Measurements from ENCODE around the gene PTPRT.

Gene PTPRT

GRCh38 chr20:42461291-42461690 lies 728.4 kb downstream of the PTPRT start:
- H3K9ac ChIP-seq (ENCODE audit: low read length): no peak overlapping the region
- H3K27me3 ChIP-seq (replicated peaks; ENCODE audit: insufficient read depth, low read length): no peaks in the 10 kb centered on the region
- no peaks in the 10 kb centered on the region for H3K79me2 ChIP-seq (ENCODE audit: low read length)
- no peaks in the 10 kb centered on the region for H3K4me1 ChIP-seq (ENCODE audit: low read length)
- H3K9me3 ChIP-seq (replicated peaks; ENCODE audit: insufficient read depth, low read length): no peaks in the 10 kb centered on the region
- no peaks in the 10 kb centered on the region for H3F3A ChIP-seq (ENCODE audit: insufficient read depth, low read length)
- no peak for DNase-seq
- no peaks in the 10 kb centered on the region for H3K9me2 ChIP-seq (replicated peaks; ENCODE audit: insufficient read depth, low read length)
- H3K4me2 ChIP-seq (ENCODE audit: low read depth, low read length): no peak overlapping the region
- no peak overlapping the region for H2AFZ ChIP-seq (ENCODE audit: low read length)
- H3K27ac ChIP-seq (ENCODE audit: low read length): no peak overlapping the region
- H3K4me3 ChIP-seq (ENCODE audit: low read length): no peak overlapping the region
- no peaks in the 10 kb centered on the region for H3K36me3 ChIP-seq (replicated peaks; ENCODE audit: insufficient read depth, low read length)
- TF ChIP-seq CTCF (IDR thresholded peaks at IDR 0.05; ENCODE audit: low read length): no peak
- TF ChIP-seq EZH2phosphoT487 (IDR thresholded peaks at IDR 0.05; ENCODE audit: low read length): no peak
- no peak for TF ChIP-seq EZH2 (optimal IDR thresholded peaks at IDR 0.05; ENCODE audit: low read depth, low read length)
- no peaks in the 10 kb centered on the region for H4K20me1 ChIP-seq (ENCODE audit: insufficient read depth, low read length)

- Histone ChIP-seq H3K27me3 (replicated peaks; ENCODE audit: insufficient read depth, low read length) (no peaks in the 10 kb centered on the region), H3K9ac (ENCODE audit: low read length) (no peak overlapping the region), H3K36me3 (replicated peaks; ENCODE audit: insufficient read depth, low read length) (no peaks in the 10 kb centered on the region), H3K9me3 (replicated peaks; ENCODE audit: insufficient read depth, low read length) (no peaks in the 10 kb centered on the region), H2AFZ (ENCODE audit: low read length) (no peak overlapping the region), H3K79me2 (ENCODE audit: low read length) (no peaks in the 10 kb centered on the region), H3K4me1 (ENCODE audit: low read length) (no peaks in the 10 kb centered on the region), H3K27ac (ENCODE audit: low read length) (no peak overlapping the region), H3K4me3 (ENCODE audit: low read length) (no peak overlapping the region), H4K20me1 (ENCODE audit: insufficient read depth, low read length) (no peaks in the 10 kb centered on the region), H3F3A (ENCODE audit: insufficient read depth, low read length) (no peaks in the 10 kb centered on the region), H3K4me2 (ENCODE audit: low read depth, low read length) (no peak overlapping the region), H3K9me2 (replicated peaks; ENCODE audit: insufficient read depth, low read length) (no peaks in the 10 kb centered on the region)
- DNase-seq: no peak
- TF ChIP-seq EZH2phosphoT487 (IDR thresholded peaks at IDR 0.05; ENCODE audit: low read length) (no peak), CTCF (IDR thresholded peaks at IDR 0.05; ENCODE audit: low read length) (no peak), EZH2 (optimal IDR thresholded peaks at IDR 0.05; ENCODE audit: low read depth, low read length) (no peak)
Measured at GRCh38 chr20:42447270-42447669, 742.4 kb downstream of the PTPRT start.

GRCh38 chr20:42444799-42445198 lies 744.9 kb downstream of the PTPRT start:
- H3K9me3 ChIP-seq (replicated peaks; ENCODE audit: insufficient read depth, low read length): no peaks in the 10 kb centered on the region
- no peak overlapping the region for H3K27ac ChIP-seq (ENCODE audit: low read length)
- H4K20me1 ChIP-seq (ENCODE audit: insufficient read depth, low read length): no peaks in the 10 kb centered on the region
- no peaks in the 10 kb centered on the region for H3K9me2 ChIP-seq (replicated peaks; ENCODE audit: insufficient read depth, low read length)
- H2AFZ ChIP-seq (ENCODE audit: low read length): no peak overlapping the region
- H3K79me2 ChIP-seq (ENCODE audit: low read length): no peaks in the 10 kb centered on the region
- H3K4me3 ChIP-seq (ENCODE audit: low read length): no peak overlapping the region
- no peak overlapping the region for H3K9ac ChIP-seq (ENCODE audit: low read length)
- no peaks in the 10 kb centered on the region for H3K4me1 ChIP-seq (ENCODE audit: low read length)
- H3K36me3 ChIP-seq (replicated peaks; ENCODE audit: insufficient read depth, low read length): no peaks in the 10 kb centered on the region
- H3K27me3 ChIP-seq (replicated peaks; ENCODE audit: insufficient read depth, low read length): no peaks in the 10 kb centered on the region
- TF ChIP-seq EZH2phosphoT487 (IDR thresholded peaks at IDR 0.05; ENCODE audit: low read length): no peak
- TF ChIP-seq CTCF (IDR thresholded peaks at IDR 0.05; ENCODE audit: low read length): no peak
- no peak for TF ChIP-seq EZH2 (optimal IDR thresholded peaks at IDR 0.05; ENCODE audit: low read depth, low read length)
- DNase-seq: no peak
- no peak overlapping the region for H3K4me2 ChIP-seq (ENCODE audit: low read depth, low read length)
- H3F3A ChIP-seq (ENCODE audit: insufficient read depth, low read length): no peaks in the 10 kb centered on the region

Data from MM.1S (cell line).